Inflammatory macrophage treated with lipopolysaccharide for 1 hour (primary cell): ENCODE measurements around the gene RPS19.
"Not testable (repeated sequence)": the region's sequence is repeated elsewhere in the genome, so short reads cannot be mapped to it uniquely, and the experiment has no call there.

ENCODE experiments used
- DNase-seq, 2 donors: peaks; one replicate each; pipeline ENCODE4 v3.0.0-alpha.2; 2020 to 2022

The RPS19 gene

DNA sequence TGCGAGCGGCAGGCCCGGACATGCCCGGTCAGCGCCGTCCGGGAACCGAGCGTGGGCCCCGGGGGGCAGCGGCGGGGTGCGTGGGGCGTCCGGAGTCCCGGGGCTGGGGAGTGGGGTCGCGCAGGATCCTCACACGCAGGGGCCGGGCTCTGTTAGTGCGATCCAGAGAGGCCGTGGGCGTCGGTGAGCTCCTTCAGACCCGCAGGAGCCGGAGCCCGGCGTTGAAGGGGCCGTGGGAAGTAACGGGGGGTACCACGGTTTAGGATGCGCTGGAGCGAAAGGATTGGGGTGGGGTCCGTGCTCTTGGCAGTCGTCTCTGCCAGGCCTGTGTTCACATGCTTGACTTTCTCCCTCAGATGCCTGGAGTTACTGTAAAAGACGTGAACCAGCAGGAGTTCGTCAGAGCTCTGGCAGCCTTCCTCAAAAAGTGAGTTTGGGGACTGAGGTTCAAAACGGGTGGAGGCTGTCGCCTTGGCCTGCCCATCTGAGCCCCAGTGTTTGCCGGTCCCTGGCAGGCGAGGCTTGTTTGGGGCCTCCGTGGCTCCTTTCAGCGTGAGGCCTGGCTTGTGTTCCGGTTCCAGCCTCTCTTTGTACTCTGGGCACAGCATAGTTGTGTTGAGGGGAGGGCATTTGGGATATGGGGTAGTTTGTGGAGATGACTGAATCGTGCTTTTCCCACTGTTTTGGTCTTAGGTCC lies 512 bp downstream of the RPS19 start:
- peak in 1 of 2 donors; percentile 24 for DNase-seq

DNA sequence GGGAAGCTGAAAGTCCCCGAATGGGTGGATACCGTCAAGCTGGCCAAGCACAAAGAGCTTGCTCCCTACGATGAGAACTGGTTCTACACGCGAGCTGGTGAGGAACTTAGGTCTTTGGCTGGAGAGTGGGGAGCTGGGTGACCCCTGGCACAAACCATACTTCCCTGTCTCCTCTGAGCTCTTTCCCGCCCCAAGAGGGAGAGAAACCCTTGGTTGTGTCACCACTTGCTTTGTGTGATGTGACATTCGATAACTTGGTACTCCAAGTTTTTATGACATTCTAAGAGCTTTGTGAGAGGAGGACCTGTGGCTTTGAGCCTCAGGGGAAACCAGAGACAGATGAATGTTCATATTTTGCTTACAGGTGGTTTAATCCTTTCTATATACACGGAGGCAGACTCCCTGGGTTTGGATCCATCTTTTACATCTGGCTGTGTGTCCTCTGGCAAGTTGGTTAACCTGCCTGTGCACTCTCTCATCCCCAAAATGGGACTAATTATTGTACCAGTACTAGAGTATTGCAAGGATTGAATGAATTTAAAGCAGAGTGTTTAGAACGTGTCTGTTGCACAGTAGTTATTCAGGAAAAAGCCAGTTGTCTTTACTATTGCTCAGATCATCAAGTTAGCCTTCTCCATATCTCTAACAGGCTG lies 1.2 kb downstream of the RPS19 start:
- peak in 1 of 2 donors; percentile 20 for DNase-seq

DNA sequence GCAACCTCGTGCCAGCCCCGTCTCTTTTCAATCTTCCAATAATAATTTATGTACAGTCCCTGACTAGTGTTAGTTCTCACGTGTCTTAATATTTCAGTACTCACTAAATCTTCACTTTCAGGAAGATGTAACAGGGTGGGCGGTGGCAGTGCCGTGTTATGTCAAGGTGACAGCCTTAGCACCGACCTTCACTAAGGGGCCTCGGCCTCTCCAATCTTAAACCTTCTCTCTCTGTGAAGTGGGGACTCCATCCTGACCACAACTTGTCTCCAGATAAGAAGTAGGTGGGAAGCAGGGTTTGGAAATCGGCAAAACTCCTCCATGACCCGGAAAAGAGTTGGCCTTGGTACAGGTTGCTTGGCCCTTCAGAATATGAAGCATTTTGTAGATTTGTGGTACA lies 1.8 kb downstream of the RPS19 start:
- DNase-seq = no peak

DNA sequence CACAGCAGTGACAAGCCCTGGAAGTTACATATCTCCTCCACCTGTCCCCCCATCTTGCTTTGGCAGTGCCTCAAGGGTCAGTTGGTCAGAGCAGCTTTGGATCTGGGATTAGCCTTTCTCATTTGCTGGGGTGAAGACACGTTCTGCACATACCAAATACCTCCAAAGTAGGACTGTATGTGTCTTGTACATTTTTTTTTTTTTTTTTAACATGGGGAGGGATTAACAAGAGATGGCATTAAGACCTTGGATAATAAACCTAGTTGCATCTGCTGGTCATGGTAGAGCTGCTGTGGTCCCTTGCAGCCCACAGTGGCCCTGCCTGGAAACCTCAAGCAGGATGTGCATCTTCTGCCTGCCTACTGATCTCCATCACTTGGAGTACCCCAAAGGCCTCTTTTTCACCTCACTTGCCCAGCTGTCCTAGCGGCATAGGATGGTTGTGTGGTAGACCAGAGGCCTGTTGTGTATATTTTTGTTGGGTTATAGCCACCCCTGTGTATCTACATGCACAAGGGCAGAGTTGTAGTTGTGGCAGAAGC lies 2.5 kb downstream of the RPS19 start:
- DNase-seq = no peak

DNA sequence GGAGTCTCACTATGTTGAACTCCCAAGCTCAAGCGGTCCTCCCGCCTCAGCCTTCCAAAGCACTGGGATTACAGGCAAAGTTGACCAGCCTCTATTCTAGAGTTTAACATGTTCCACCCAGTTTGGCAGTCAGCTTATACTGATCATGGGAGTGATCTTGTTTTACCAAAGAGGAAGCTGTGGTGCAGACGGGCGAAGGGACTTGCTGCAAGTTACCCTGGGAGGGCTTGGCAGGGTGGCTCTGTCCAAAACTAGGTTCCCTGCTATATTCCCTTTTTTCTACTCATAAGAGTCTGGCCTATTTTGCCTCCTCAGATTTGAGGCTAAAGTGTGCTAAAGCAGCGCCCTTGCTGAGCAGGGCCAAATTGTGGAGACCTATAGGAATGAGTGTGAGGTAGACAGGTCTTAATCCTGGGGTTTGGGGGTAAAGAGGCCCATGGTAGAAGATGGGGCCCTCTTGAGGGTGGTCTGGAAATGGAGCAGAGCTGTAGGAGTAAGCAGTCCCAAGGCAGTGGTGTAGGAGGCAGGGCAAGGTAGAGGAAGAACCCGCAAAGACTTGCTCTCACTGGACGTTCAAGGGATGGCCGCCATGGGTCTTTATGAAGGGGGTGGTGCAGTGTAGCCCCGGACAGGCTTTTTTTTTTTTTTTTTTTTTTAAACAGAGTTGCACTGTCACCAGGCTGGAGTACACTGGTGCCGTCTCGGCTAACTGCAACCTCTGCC lies 3.3 kb downstream of the RPS19 start:
- peak; percentile 25 to 33 for DNase-seq

DNA sequence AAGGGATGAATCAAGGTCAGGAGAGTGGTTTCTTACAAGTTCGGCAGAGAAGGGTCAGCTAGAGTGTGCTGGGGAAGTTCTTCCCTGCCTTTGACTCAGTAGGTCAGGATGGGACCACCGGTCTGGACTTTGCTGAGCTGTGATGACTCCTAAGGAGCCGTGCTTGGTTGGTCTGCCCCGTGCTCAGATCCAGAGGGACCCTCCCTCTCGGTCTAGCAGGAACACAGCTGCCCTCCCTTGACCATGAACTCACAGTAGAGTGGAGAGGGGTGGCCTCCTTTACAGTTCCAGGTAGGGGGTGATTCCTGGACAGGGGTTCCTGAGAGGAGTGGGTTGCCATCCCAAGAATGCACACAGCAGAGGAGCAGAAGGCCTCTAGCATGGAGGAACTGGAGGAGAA lies 4.3 kb downstream of the RPS19 start:
- DNase-seq = no peak

DNA sequence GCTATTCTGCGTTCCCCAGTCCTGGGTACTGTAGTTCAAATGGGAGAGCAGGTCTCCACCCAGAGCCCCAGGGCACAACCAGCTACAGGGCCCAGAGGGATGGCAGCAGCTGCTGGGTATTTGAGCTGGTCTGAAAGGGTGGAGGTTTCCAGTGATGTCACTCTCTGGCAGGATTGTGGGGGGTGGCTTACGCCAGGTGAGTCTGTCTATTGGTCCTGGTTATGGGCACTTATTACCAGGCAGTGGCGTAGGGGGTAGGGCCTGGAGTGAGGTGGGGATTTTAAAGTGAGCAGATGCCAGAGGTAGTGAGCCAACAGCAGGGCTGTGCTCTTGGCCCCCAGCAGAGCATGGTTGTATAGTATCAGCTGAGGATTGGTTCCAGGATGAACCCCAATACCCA lies 6.2 kb downstream of the RPS19 start:
- no peak for DNase-seq

DNA sequence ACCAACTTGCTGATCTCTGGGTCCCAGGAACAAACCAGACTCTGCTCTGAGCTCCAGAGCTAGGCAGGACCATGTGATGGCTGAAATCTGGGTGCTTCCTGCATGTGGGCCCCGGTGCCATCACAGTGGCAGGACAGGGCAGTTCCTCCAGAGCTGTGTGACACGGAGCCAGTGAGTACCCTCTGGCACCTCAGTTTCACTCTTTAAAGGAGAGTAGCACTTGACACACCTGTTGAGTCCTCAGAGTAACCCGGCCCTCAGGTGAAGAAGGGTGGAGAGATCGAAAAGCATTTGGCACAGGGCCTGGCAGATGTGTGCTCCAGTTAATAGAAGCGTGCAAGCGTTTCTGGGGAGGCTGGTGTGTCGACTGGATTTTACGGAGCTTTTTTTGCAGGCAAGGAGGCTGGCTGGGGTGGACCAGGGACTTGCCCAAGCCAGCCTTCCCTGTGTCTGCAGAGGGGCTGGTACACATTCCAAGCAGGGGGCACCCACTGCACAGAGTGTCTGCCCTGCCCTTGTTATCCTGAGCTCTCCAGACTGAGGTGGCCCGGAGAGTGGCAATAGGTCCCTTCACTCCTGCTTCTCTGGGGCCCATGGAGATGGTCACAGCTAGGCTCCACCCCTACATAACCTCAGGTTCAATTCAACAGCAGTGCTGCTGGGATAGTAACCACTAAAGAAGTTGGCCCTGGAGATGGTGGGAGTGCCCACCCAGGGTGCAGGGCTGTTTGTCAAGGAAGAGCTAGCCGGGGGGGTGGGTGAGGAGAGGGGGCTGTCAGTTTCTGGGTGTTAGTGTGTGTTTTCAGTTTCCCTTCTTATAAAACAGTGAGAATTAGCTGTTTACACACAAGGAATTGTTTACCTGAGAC lies 8.3 kb downstream of the RPS19 start:
- no peak for DNase-seq

DNA sequence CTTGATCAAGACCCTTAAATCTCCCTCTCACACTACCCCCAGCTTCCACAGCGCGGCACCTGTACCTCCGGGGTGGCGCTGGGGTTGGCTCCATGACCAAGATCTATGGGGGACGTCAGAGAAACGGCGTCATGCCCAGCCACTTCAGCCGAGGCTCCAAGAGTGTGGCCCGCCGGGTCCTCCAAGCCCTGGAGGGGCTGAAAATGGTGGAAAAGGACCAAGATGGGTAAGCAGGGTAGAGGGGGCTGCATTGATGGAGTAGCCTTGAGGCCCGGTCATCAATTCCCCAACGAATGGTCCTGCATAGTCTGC lies 8.9 kb downstream of the RPS19 start:
- DNase-seq = no peak

DNA sequence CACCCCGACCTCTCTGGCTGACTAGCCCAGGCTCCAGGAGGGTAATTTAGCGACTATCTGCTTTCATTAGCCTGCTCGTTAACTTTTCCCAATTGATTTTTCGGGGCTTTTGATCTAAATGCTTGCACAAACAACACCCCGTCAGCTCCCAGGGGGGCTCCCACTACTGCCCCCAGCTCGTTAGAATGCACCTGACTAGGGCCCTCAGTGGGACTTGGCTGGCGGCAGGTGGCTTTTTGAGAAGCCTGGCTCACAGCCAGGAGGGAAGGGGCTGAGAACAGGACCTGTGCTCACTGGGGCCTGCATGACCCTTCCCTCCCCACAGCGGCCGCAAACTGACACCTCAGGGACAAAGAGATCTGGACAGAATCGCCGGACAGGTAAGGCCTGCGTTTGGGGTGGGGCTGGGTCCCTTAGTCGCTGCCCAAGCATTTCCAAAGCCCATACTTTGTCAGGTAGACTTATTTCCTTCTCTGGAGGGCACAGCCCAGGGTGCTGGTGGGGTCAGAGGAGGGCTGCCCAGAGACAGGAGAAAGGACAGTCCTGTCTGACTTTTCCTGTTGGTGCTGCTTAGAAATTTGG lies 9.4 kb downstream of the RPS19 start:
- DNase-seq = no peak

DNA sequence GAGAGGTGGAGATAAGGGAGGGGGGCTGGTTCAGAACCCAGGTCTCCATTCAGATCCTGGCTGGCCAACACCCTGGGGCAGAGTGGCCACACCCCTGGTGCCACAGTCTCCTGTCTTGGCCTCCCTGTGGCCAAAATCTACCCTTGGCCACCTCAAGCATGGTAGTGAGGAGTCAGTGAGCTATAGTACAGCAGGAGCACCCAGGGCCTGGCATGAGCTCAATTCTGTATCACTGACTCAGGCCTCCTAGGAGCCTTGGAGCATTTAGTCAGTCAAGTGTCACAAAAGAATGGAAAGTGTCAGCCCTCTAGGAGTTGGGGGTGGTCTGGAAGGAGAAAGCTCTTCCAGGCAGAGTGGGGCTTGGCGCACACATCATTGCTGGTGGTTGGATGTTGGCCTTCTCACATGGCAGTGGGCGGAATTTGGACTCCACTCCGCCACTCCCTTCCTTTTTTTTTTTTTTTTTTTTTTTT lies 10.4 kb downstream of the RPS19 start:
- DNase-seq = peak in 1 of 2 donors; percentile 69

DNA sequence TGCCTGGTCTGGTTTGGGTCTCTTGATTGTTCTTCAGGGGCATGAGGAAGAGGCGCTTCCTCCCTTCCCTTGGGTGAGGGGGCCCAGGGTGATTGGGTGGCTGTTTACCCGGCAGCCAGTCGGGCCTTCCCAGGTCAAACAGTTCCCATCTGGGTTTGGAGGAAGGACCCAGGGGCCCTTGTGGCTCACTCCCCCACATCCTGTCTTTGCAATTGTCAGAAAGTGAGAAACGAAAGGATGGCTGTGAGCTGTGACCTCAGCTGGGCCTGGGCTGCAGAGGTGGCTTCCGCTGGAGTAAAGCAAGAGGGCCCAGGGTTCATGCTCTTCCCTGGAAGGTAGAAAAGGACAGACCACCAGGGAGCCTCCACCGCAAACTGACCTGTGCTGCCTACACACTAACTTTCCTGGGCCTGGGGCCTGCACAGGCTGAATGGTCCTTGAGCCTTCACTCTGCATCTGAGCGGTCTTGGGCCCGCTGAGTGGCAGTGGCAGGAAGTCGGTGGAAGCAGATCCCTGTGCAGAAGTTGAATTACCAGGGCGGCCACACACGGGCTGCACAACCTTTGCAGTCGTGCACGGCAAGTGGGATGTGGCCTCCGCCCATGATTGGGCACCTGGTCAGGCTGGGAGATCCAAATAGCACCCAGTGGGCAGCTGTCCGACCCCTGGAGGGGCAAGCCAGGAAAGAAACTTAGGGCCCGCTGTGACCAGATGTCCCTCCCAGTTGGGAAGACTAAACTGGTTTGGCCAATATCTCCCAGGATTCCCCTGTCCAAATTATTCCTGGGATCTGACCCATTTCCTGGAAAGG lies 11.7 kb downstream of the RPS19 start:
- DNase-seq = peak; percentile 59 to 73

DNA sequence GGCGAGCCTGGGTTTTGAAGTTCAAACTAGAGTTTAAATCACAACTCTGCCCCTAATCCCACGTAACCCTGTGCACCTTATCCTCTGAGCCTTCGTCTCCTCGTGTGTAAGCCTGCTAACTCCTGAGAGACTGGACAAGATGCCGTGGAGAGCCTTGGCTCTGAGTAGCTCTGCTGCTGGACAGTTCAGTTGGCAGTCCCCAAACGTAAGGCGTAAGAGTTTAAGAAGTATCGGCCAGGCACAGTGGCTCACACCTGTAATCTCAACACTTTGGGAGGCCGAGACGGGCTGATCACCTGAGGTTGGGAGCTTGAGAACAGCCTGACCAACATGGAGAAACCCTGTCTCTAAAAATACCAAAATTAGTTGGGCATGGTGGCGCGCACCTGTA lies 12.3 kb downstream of the RPS19 start:
- DNase-seq = no peak

DNA sequence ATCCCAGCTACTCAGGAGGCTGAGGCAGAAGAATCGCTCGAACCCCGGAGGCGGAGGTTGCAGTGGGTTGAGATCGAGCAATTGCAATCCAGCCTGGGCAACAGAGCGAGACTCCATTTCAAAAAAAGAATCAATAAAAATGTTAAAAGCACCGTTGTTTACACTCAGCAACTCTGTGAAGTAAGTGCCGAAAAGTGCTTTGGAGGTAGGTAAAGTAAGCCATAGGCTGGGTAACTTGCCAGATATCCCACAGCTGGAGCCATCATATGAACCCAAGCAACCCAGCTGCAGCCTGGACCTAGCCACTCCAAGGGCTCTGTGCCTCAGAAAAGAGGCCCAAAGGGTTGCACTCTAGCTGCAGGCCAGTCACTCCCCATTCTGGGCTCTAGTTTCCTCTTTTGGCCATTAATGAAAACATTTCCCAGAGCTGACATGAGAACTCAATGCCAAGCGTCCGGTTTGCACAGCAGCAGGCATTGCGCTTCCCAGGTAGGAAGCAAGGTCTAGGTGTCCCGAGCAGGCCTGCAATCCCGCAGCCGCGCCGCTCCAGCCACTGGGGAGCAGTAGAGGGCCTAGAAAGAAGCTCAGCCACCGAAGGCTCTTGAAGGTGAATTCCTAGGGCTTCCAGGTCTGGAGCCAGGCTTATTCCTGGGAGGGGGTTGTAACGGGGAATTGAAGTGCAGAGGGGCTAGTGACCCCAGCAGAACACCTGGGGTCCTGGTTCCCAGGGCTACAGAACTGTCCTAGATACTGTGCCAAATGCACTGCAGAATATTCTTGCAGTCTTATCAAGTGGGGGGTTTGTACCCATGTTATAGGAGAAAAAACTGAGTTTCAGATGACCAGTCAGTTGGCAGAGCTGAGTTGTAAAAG lies 13.0 kb downstream of the RPS19 start:
- peak in 1 of 2 donors; percentile 59 for DNase-seq

DNA sequence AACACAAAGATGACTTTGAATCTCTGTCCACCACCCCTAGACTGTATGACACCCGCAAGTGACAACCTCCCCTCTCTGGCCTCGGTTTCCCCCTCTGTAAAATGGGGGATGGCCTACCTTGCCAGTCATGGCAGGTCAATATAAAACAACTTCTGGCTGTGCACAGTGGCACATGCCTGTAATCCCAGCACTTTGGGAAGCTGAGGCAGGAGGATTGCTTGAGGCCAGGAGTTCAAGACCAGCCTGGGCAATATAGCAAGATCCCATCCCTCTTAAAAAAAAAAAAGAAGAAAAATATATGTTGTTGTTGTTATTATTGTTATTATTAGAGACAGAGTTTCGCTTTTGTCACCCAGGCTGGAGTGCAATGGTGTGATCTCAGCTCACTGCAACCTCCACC lies 15.9 kb downstream of the RPS19 start:
- DNase-seq = not testable (repeated sequence)

DNA sequence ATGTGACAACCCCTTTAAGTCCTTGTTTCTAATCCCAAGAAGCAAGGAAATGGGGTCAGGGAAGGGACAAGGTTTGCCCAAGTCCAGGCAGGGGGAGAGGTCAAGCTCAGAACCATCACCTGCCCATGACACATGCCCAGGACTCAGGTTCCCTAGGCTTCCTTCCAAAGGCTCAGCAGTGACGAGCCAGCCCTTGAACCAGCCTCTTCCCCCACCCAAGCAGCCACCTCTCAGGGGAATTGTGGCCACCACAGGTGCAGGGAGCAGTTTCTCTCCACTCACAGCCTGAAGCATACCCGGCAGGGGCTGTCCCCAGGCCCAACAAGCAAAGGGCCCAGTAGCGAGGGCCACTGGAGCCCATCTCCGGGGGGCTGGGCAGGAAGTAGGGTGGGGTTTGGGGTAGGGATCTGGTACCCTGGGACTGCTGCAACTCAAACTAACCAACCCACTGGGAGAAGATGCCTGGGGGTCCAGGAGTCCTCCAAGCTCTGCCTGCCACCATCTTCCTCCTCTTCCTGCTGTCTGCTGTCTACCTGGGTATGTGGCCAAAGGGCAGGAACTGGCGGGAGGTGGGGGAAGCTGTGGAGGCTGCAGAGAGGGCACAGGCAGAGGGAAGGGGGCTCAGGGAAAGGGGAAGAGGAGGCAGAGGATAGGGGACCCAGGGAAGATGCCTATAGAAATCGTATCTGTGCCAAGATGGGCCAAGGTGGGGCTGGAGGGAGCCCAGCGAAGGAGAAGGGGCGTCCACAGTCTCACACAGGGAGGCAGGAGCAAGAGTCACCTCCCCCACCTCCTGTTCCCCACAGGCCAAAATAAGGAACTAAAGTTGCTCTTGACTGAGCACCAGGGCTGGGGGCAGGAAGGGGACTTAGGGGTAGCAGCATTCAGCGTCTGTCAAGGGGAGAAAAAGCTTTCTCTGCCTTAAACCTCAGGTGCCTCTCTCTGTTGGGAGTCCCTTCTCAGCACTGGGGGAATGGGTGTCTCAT lies 17.1 kb downstream of the RPS19 start, which contains the start of gene CD79A:
CD79A (plus strand) TSS at position 433 of the 986 bp plus-strand sequence; CDS start at position 459, 26 bp downstream.
- peak; percentile 45 to 51 for DNase-seq

DNA sequence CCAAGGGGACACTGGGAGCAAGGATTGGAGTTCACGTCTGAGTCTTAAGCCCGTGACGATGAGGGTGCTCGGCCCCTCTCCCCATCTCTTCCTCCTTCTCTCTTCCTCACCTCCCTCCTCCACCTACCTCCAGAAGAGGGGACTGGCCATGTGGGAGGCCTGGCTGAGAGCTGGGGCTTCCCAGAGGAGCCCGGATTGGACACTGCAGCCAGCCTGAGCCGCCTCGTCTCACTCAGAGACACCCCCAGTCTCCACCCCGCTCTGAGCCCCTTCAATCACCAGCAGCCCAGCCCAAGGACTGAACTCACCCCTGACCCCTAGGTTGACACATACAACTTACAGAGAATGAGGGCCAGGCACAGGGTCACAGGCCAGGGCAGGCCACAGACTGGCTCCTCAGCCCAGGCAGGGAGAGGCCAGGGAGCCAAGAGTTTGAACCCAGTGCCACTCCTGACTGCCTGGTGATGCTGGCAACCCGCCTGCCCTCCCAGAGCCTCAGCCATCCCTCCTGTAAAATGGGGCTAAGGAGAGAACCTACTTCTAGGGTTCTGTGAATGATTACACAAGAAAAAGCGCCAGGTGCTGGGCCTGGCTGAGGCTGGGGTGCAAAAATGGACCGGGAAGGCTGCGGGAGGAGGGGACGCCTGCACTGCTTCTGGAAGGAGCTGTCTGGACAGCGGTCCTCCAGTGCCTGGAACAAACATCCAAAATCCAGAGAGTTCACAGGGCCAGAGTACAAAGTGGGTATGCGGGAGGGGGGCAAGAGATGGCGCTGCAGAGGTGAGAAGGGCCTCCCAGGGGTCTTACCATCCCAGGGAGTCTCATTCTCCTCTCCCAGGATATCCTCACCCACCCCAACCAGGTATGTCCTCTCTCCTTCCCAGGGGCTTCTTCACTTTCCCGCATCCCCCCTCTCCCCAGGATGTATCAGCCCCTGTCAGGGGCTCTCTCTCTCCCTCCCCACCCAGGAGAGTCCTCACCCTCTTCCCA lies 18.2 kb downstream of the RPS19 start:
- peak; percentile 34 to 80 for DNase-seq

DNA sequence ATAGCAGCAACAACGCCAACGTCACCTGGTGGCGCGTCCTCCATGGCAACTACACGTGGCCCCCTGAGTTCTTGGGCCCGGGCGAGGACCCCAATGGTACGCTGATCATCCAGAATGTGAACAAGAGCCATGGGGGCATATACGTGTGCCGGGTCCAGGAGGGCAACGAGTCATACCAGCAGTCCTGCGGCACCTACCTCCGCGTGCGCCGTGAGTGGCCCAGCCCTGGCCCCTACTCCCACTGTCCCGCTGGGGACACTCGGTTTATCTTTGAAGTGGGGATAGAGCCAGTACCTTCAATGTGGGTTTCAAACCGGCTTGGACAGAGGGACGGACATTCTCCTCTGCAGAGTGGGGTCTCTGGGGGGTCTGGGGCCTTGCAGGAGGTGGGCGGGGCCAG lies 19.0 kb downstream of the RPS19 start:
- no peak for DNase-seq
